Measurements from ENCODE around the gene GRM3.

The GRM3 gene

DNA sequence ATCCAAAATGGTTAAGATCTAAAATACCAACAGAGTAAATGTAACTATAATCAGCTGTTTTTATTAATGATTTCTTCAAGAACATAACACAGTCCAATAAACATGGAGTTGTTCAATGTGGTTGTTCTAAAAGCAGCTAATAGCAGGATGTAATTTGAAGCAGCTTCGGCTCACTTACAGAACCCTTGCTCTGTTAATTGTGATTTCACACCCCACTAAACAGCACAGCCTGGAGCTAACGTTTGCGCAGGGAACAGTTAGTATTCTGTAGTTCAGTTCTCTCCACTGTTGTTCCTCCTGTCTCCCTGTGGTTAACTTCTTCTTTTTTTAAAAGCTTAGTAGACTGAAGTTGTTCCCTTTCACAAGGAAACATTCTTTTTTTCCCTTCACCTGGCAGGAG lies 104.0 kb downstream of the GRM3 start:
- TF ChIP-seq, protein P1, sequence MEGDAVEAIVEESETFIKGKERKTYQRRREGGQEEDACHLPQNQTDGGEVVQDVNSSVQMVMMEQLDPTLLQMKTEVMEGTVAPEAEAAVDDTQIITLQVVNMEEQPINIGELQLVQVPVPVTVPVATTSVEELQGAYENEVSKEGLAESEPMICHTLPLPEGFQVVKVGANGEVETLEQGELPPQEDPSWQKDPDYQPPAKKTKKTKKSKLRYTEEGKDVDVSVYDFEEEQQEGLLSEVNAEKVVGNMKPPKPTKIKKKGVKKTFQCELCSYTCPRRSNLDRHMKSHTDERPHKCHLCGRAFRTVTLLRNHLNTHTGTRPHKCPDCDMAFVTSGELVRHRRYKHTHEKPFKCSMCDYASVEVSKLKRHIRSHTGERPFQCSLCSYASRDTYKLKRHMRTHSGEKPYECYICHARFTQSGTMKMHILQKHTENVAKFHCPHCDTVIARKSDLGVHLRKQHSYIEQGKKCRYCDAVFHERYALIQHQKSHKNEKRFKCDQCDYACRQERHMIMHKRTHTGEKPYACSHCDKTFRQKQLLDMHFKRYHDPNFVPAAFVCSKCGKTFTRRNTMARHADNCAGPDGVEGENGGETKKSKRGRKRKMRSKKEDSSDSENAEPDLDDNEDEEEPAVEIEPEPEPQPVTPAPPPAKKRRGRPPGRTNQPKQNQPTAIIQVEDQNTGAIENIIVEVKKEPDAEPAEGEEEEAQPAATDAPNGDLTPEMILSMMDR (conservative IDR thresholded peaks at IDR 0.05; ENCODE audit: low read depth, low read length) = no peak
- Histone ChIP-seq H3K79me2 (ENCODE audit: insufficient read depth, low read depth) (no peaks in the 10 kb centered on the region), H3K4me2 (no peak overlapping the region), H3K4me3 (IDR thresholded peaks at IDR 0.05; ENCODE audit: insufficient read depth, low read depth, low read length) (no peak overlapping the region), H3K9ac (no peak overlapping the region), H3K27me3 (ENCODE audit: insufficient read depth, low read depth) (no peaks in the 10 kb centered on the region), H3K4me1 (ENCODE audit: low read depth, poor library complexity, severe bottlenecking) (no peaks in the 10 kb centered on the region), H2AFZ (ENCODE audit: low read depth) (no peak overlapping the region), H3K36me3 (ENCODE audit: insufficient read depth) (no peaks in the 10 kb centered on the region), H4K20me1 (ENCODE audit: insufficient read depth) (no peaks in the 10 kb centered on the region), H3K27ac (no peak overlapping the region)

DNA sequence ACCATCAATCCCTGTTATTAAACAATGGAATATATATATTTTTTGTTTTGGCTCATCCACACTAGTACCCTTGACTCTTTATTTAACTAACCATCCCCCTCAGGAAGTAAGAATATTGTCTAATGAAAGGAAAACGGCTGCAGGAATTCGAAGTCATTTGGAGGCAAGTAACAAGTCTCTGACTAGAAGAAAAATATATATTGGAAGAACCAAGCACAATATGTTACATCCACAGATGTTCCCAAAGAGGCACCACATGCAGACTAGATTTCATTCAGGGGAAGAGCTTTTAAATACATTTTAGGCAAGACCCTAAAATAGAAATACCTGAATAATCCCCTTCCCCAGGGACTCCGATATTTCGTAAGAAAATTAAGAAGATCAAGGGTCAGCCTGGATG lies 104.5 kb downstream of the GRM3 start:
- no peaks in the 10 kb centered on the region for H3K27me3 ChIP-seq (ENCODE audit: insufficient read depth, low read depth)
- no peaks in the 10 kb centered on the region for H3K79me2 ChIP-seq (ENCODE audit: insufficient read depth, low read depth)
- H3K9ac ChIP-seq = no peak overlapping the region
- no peaks in the 10 kb centered on the region for H3K4me1 ChIP-seq (ENCODE audit: low read depth, poor library complexity, severe bottlenecking)
- TF ChIP-seq, protein P1 (conservative IDR thresholded peaks at IDR 0.05; ENCODE audit: low read depth, low read length) = no peak
- H4K20me1 ChIP-seq (ENCODE audit: insufficient read depth) = no peaks in the 10 kb centered on the region
- no peaks in the 10 kb centered on the region for H3K36me3 ChIP-seq (ENCODE audit: insufficient read depth)
- no peak overlapping the region for H3K4me3 ChIP-seq (IDR thresholded peaks at IDR 0.05; ENCODE audit: insufficient read depth, low read depth, low read length)
- no peak overlapping the region for H3K4me2 ChIP-seq
- H3K27ac ChIP-seq = no peak overlapping the region
- H2AFZ ChIP-seq (ENCODE audit: low read depth) = no peak overlapping the region

DNA sequence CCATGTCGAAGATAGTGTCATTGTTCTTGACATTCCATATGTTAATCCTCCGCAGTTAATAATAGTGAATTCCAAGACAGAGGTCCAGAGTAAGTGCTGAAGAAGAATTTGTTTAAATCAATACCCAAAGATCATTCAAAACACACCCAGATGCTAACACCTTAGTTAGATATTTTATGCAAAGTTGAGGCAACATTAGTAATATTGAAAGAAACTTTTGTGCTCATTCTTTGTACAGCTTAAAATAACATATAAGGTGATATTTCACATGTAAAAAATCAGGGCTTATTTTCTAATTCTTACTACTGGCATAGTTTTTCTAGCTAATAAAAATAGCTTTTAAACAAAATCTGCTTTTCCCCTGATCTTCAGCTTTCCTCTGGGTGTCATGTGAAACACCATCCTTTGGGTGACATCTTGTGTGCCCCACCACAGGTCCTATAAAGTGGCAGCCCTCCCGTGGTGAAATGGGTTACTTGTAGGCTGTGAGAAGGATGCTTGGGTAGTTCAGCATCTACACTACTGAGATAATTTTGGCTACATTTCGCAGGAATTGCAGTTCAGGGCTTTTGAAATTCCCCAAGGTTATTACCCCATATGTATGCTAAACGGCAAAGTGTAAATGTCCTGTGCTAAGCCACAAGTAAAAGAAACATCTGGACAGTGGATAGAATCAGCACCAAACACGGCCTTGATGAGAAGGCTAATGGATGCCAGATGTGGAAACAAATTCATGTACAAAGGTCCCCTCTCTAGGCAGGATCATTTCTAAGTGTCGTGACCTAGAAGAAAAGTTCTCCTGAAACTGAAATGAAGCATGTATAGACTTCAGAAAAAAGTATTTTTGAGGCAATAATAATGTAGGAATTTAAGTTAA lies 105.4 kb downstream of the GRM3 start:
- Histone ChIP-seq H2AFZ (ENCODE audit: low read depth) (no peak overlapping the region), H3K27ac (no peak overlapping the region), H3K4me3 (IDR thresholded peaks at IDR 0.05; ENCODE audit: insufficient read depth, low read depth, low read length) (no peak overlapping the region), H3K27me3 (ENCODE audit: insufficient read depth, low read depth) (no peaks in the 10 kb centered on the region), H3K9ac (no peak overlapping the region), H3K36me3 (ENCODE audit: insufficient read depth) (no peaks in the 10 kb centered on the region), H3K4me2 (no peak overlapping the region), H3K79me2 (ENCODE audit: insufficient read depth, low read depth) (no peaks in the 10 kb centered on the region), H3K4me1 (ENCODE audit: low read depth, poor library complexity, severe bottlenecking) (no peaks in the 10 kb centered on the region), H4K20me1 (ENCODE audit: insufficient read depth) (no peaks in the 10 kb centered on the region)
- TF ChIP-seq, protein P1 (conservative IDR thresholded peaks at IDR 0.05; ENCODE audit: low read depth, low read length) = no peak

DNA sequence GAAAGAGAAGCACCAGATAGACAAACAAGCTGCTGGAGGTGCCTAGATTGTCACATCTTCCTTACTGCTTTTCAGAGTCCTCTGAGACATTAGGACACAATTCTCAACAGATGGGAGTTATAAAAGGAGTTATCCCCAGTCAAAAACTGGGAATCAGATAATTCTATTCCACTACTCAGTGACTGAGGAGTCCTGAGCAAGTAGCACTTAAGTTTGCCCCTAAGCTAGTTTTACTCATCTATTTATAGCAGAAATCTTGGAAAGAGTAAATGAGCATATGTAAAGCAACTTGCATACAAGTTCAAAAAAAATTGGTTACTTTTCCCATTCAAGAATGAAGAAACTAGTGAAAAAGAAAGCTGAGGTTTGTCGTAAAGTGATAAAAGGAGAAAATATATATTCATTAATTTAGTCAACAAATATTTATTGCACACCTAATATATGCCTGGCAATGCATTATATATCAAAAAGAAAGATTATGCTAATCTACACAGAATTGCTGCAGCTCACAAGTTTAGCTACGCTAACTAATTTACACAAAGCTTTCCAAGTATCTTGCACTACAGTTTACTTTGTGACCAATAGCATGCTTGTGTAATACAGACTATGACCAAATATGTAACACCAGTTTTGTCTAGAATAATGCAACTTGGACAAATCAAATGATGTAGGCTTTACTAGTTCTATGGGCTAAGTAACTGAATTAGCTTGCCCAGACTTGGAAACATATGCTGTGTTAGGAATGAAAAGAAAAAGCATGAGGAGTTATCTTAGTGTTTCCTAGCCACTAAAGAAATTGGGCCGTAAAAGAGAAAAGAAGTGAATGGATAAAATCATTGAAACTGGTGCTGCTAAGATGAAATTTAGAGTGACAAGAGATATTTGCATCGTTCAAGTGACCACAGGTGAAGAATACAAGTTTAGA lies 106.3 kb downstream of the GRM3 start:
- Histone ChIP-seq H3K27ac (no peak overlapping the region), H3K4me2 (no peak overlapping the region), H2AFZ (ENCODE audit: low read depth) (no peak overlapping the region), H3K79me2 (ENCODE audit: insufficient read depth, low read depth) (no peaks in the 10 kb centered on the region), H3K27me3 (ENCODE audit: insufficient read depth, low read depth) (no peaks in the 10 kb centered on the region), H3K9ac (no peak overlapping the region), H4K20me1 (ENCODE audit: insufficient read depth) (no peaks in the 10 kb centered on the region), H3K36me3 (ENCODE audit: insufficient read depth) (no peaks in the 10 kb centered on the region), H3K4me3 (IDR thresholded peaks at IDR 0.05; ENCODE audit: insufficient read depth, low read depth, low read length) (no peak overlapping the region), H3K4me1 (ENCODE audit: low read depth, poor library complexity, severe bottlenecking) (no peaks in the 10 kb centered on the region)
- TF ChIP-seq, protein P1 (conservative IDR thresholded peaks at IDR 0.05; ENCODE audit: low read depth, low read length) = no peak
